HL-60/S4 treated with phorbol 12-myristate 13-acetate at 8.2 ng/mL for 4 days and 3 days (cell line): Measurements from ENCODE around the gene ANKIB1.
"Not testable (repeated sequence)": the region's sequence is repeated elsewhere in the genome, so short reads cannot be mapped to it uniquely, and the experiment has no call there.

Source experiments
- in situ Hi-C: fragments of 300-500 bp; cut with MboI; formaldehyde crosslinking; loops from 2 replicates; pipeline ENCODE4 v1.15.0; 2022; ENCODE audit warnings: low sequenced_read_pairs

Gene ANKIB1

GRCh38 chr7:92245487-92246359 lies at the start of gene ANKIB1, which contains the start of gene KRIT1:
Gene ANKIB1 (plus strand): TSS chr7:92245974. CDS start chr7:92294979, 49,005 bp downstream.
Gene KRIT1 (minus strand): TSS chr7:92245914. CDS start chr7:92242135, 3,779 bp downstream.
- in situ Hi-C loops: no loop called here

- in situ Hi-C loops: no loop called here
Measured at GRCh38 chr7:92200791-92201190, 45.0 kb upstream of the ANKIB1 start.

GRCh38 chr7:92205987-92206386 lies 39.8 kb upstream of the ANKIB1 start:
- in situ Hi-C loops: no loop called here

DNA sequence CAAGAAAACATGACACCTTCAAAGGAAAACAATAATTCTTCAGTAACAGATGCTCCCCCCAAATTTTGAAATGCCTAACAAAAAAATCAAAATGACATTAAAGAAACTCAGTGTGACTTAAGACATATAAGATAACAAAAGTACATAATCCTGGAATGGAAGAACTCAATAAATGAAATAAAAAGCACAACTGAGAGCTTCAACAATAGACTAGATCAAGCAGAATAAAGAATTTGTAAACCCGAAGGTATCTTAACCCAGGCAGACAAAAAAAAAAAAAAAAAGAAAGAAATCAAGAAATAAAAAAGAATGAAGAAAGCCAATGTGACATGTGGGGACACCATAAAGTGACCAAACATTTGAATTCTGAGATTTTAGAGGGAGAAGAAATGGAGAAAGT lies 39.1 kb upstream of the ANKIB1 start:
- in situ Hi-C loops: no loop called here

DNA sequence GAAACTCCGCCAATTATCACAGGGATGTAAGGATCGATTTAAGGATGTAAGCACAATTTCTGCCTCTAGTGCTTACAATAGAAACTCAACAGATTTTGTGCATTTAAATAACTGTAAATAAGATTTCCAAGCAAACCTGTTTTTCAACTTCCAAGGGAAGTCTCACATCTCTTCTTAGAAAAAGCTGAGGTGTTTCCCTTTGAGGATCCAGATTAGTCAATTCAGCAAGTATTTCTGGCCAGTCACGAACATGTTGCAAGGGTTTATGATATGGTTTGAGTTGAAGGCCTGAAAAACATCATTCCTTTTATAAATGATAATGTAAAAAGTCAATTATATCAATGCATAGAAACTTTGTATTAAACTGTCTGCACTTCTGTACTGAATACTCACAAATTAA lies 24.0 kb upstream of the ANKIB1 start:
- in situ Hi-C loops: no loop called here

- in situ Hi-C loops: no loop called here
Measured at GRCh38 chr7:92226981-92227380, 18.8 kb upstream of the ANKIB1 start.

GRCh38 chr7:92228100-92228499 lies 17.7 kb upstream of the ANKIB1 start:
- in situ Hi-C loops: no loop called here

- in situ Hi-C loops: no loop called here
Measured at GRCh38 chr7:92228742-92229141, 17.0 kb upstream of the ANKIB1 start.

GRCh38 chr7:92230547-92230946 lies 15.2 kb upstream of the ANKIB1 start:
- in situ Hi-C loops: no loop called here

GRCh38 chr7:92242972-92243371 lies 2.8 kb upstream of the ANKIB1 start:
- in situ Hi-C loops: no loop called here

DNA sequence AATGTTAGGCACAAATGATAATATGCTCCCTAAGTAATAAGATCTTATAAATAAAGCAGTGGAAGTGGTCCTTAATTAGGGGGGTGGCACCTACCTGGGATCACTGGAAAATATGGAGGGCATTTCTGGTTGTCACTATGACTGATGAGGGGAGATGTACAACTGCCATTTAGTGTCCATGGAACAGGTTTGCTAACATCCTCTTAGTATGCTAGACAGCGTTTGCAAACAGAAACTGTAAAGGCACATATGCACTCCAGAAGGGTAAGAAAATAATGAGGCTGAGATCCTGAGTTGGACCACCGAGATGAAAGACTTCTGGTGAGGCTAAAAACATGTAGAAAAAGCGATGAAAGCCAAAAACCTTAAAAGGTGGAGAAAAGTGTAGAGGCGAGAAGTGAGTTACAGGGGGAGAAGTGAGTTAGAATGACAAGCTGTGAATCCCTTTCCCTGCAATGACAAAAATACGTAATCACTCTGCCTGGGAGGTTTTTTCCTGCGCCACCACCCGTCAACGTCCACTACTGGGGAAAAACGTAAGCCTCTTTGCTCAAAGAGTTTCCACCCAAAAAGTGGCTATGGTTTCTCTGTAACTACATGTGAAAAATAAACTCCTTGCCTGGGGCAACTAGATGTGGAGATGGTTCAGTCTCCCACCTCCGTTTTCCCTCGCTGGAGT lies 827 bp upstream of the ANKIB1 start:
- in situ Hi-C loops: no loop called here

GRCh38 chr7:92246360-92247101 lies 757 bp downstream of the ANKIB1 start:
- in situ Hi-C loops: no loop called here

DNA sequence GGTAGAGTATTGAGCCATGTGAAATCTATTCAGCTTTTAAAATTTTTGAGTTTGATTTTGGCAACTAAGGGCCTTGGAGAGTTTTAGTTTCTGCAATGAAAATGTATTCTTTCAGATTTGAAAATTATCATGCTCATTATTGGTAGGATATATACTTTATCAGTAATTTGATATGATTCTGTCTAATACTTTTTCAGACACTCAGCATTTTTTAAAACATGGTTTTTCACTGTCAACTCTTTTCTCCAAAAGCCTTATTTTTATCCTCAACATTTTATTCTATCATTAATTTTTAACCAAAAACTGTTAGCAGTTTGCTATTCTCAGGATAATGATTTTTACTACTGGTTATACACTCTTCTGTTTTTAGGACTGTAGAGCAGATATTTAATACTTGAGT lies 4.8 kb downstream of the ANKIB1 start:
- in situ Hi-C loops: no loop called here

- in situ Hi-C loops: no loop called here
Measured at GRCh38 chr7:92251181-92251580, 5.4 kb downstream of the ANKIB1 start.

- in situ Hi-C loops: no loop called here
Measured at GRCh38 chr7:92253251-92253650, 7.5 kb downstream of the ANKIB1 start.

DNA sequence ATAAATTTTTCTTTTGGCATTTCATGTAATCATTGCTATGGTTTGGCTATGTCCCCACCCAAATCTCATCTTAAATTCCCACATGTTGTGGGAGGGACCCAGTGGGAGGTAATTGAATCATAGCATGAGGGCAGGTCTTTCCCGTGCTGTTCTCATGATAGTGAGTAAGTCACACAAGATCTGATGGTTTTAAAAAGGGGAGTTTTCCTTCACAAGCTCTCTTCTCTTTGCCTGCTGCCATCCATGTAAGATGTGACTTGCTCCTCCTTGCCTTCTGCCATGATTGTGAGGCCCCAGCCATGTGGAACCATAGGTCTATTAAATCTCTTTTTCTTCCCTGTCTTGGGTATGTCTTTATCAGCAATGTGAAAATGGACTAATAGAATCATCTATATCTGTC lies 9.0 kb downstream of the ANKIB1 start:
- in situ Hi-C loops: not testable (repeated sequence)

DNA sequence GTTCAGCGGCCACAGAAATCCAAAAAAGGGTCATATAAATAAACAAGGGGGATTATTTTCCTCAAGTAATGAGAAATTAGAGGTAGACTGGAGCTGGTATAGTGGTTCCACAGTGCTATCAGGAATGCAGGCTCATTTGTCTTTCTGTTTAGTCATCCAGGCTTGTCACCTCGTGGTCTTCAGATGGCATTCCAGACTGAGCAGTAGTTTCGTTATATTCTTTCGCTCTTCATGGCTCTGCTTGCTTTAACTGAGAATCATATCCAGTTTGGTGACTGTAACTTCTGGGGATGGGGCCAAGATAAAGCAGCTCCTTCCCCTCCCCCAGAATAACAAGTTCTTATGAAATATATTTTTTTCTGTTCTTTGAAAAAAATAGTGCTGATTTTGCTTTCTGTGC lies 9.5 kb downstream of the ANKIB1 start:
- in situ Hi-C loops: no loop called here

DNA sequence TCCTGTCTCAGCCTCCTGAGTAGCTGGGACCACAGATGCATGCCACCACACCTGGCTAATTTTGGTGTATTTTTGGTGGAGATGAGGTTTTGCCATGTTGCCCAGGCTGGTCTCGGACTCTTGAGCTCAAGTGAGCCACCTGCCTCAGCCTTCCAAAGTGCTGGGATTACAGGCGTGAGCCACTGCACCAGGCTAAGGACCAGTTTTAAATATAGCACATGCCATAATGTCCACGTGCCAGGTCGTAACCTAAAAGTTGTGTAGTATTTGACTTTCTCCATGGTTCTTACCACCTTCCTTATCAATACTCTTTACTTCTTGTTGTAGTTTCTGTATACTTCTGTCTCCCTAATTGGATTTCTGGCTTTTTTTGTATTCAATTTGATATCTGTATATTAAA lies 13.3 kb downstream of the ANKIB1 start:
- in situ Hi-C loops: no loop called here

GRCh38 chr7:92259610-92260247 lies 14.0 kb downstream of the ANKIB1 start:
- in situ Hi-C loops: no loop called here

DNA sequence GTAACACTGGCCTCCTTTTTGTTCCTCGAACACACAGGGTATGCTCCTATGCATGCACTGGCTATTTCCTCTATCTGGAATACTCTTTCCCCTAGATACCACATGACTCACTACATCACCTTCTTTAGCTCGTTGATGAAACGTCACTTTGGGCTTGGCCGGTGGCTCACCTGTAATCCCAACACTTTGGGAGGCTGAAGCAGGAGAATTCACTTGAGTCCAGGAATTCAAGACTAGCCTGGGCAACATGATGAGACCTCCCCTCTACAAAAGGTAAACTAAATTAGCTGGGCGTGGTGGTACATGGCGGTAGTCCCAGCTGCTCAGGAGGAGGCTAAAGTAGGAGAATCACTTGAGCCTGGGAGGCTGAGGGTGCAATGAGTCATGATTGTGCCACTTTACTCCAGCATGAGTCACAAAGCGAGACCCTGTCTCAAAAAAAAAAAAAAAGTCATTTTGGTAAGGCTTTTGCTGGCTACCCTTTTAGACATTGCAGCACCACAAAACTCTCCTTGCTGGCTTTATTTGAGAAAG lies 14.5 kb downstream of the ANKIB1 start:
- in situ Hi-C loops: no loop called here
